ENCODE results near the gene TAS2R9.

Gene TAS2R9

GRCh38 chr12:10810068-10810467 is at the start of gene TAS2R9:
TSS of gene TAS2R9 (minus strand) at chr12:10810168. CDS start at chr12:10810075, 93 bp downstream.
- Mint-ChIP-seq H3K36me3 (ENCODE audit: low read depth) (no peaks in the 10 kb centered on the region), H3K4me3 (no peak within 1 kb of the TSS), H3K27ac (no peak within 1 kb of the TSS), H3K9me3 (no peaks in the 10 kb centered on the region), H3K4me1 (no peaks in the 10 kb centered on the region), H3K27me3 (ENCODE audit: low read depth) (no peaks in the 10 kb centered on the region)
- TF ChIP-seq CTCF (IDR thresholded peaks at IDR 0.05; ENCODE audit: unreplicated experiment in 3 of 3), result no peak

GRCh38 chr12:10855807-10856206 is 45.8 kb upstream of the TAS2R9 start:
- Mint-ChIP-seq H3K4me1 (peaks cover 4% of the 10 kb centered on the region), H3K9me3 (peaks cover 44% of the 10 kb centered on the region)

GRCh38 chr12:10853776-10854175 is 43.8 kb upstream of the TAS2R9 start:
- H3K27ac Mint-ChIP-seq, result no peak overlapping the region
- H3K36me3 Mint-ChIP-seq (ENCODE audit: low read depth), result peaks cover 58% of the 10 kb centered on the region
- no peaks in the 10 kb centered on the region for H3K27me3 Mint-ChIP-seq (ENCODE audit: low read depth)
- no peak overlapping the region for H3K4me3 Mint-ChIP-seq
- no peak for TF ChIP-seq CTCF (IDR thresholded peaks at IDR 0.05; ENCODE audit: unreplicated experiment in 3 of 3)
- peaks cover 4% of the 10 kb centered on the region for H3K4me1 Mint-ChIP-seq
- peaks cover 29% of the 10 kb centered on the region for H3K9me3 Mint-ChIP-seq

More at GRCh38 chr12:10855807-10856206, 45.8 kb upstream of the TAS2R9 start:
- H3K4me3 Mint-ChIP-seq, result no peak overlapping the region
- H3K27me3 Mint-ChIP-seq (ENCODE audit: low read depth), result no peaks in the 10 kb centered on the region
- peaks cover 72% of the 10 kb centered on the region for H3K36me3 Mint-ChIP-seq (ENCODE audit: low read depth)
- TF ChIP-seq CTCF (IDR thresholded peaks at IDR 0.05; ENCODE audit: unreplicated experiment in 3 of 3), result no peak
- H3K27ac Mint-ChIP-seq, result no peak overlapping the region

GRCh38 chr12:10851243-10851858 is 41.4 kb upstream of the TAS2R9 start:
- Mint-ChIP-seq H3K4me3 (no peak overlapping the region), H3K4me1 (peaks cover 10% of the 10 kb centered on the region), H3K27me3 (ENCODE audit: low read depth) (no peaks in the 10 kb centered on the region), H3K9me3 (peaks cover 7% of the 10 kb centered on the region), H3K36me3 (ENCODE audit: low read depth) (peaks cover 53% of the 10 kb centered on the region), H3K27ac (no peak overlapping the region)
- TF ChIP-seq CTCF (IDR thresholded peaks at IDR 0.05; ENCODE audit: unreplicated experiment in 3 of 3), result no peak

GRCh38 chr12:10849425-10849878 is 39.5 kb upstream of the TAS2R9 start, which contains the start of gene PRR4:
TSS of gene PRR4 (minus strand) at chr12:10849475. CDS start at chr12:10849437, 38 bp downstream.
- H3K27ac Mint-ChIP-seq, result no peak within 1 kb of the TSS
- TF ChIP-seq CTCF (IDR thresholded peaks at IDR 0.05; ENCODE audit: unreplicated experiment in 3 of 3), result no peak
- H3K9me3 Mint-ChIP-seq, result no peaks in the 10 kb centered on the region
- H3K27me3 Mint-ChIP-seq (ENCODE audit: low read depth), result no peaks in the 10 kb centered on the region
- peaks cover 10% of the 10 kb centered on the region for H3K4me1 Mint-ChIP-seq
- H3K36me3 Mint-ChIP-seq (ENCODE audit: low read depth), result peaks cover 47% of the 10 kb centered on the region
- H3K4me3 Mint-ChIP-seq, result no peak within 1 kb of the TSS

GRCh38 chr12:10847744-10848143 is 37.8 kb upstream of the TAS2R9 start:
- TF ChIP-seq CTCF (IDR thresholded peaks at IDR 0.05; ENCODE audit: unreplicated experiment in 3 of 3), result no peak

More at GRCh38 chr12:10847744-10848143, 37.8 kb upstream of the TAS2R9 start:
- Mint-ChIP-seq H3K27me3 (ENCODE audit: low read depth) (no peaks in the 10 kb centered on the region), H3K4me1 (peaks cover 10% of the 10 kb centered on the region), H3K4me3 (no peak overlapping the region), H3K27ac (peak overlapping the region in 2 of 3 experiments; percentile 7 to 9), H3K9me3 (no peaks in the 10 kb centered on the region), H3K36me3 (ENCODE audit: low read depth) (peaks cover 47% of the 10 kb centered on the region)

All from nephron (organoid).